Heart left ventricle (tissue), 13 donors: Measurements from ENCODE around the gene SLC35F3.

ENCODE experiments used
- CTCF ChIP-seq, 12 donors: fragments of 200-600 bp; sonication (generic) in 4 of 12; IDR thresholded peaks; one replicate each; pipeline versions ENCODE4 v1.5.0 to v1.8.0; 2018 to 2022; ENCODE audit warnings: antibody characterized with exemption in 12 of 12, mild to moderate bottlenecking in 5 of 12
- POLR2A ChIP-seq, 2 donors: fragments of 450-650 bp; IDR thresholded peaks; one replicate each; pipeline ENCODE4 v1.6.1; 2017; ENCODE audit warnings: antibody characterized with exemption in 2 of 2, mild to moderate bottlenecking in 2 of 2, moderate library complexity in 2 of 2
- donor health status: ischemic (EF 13 %, LVEDD 7.1; RV severe dilation, severe dysfunction).
- donor health status: DM: no; HTN: yes; CAD: no.
- donor health status: DM: no; HTN: no; CAD: no.
- donor health status: ischemic (EF 25% LVEDD 6.9; RV normal size, moderate dysfunction).
- donor health status: ischemic (EF 25% LVEDD 5.7; RV mildly dilated, moderate dysfunction).
- donor health status: ischemic (EF 35%, LVEDD 5.7; RV mildly dilated, moderate dysfunction).
- donor health status: nonischemic (EF 11% LVEDD 7.7; RV severe dilation, severe dysfunction).
- donor health status: DM: yes; HTN: yes; CAD: no.
- donor health status: PGD.
- donor health status: ischemic (EF 29% LVEDD 5.4; RV normal size, mild dysfunction).
- donor health status: nonischemic (EF 23%, LVEDD 6.1; RV moderate dilation, normal function).

- TF ChIP-seq CTCF (IDR thresholded peaks at IDR 0.05), result no peak
- TF ChIP-seq POLR2A (IDR thresholded peaks at IDR 0.05), result no peak
Observed at GRCh38 chr1:234091065-234091401, 186.6 kb downstream of the SLC35F3 start.
